ENCODE data around the gene PACSIN2.

Gene PACSIN2

GRCh38 chr22:42922374-42923191, 92.4 kb downstream of the PACSIN2 start:
- Histone ChIP-seq H4K20me1 (ENCODE audit: insufficient read depth, low read length) (no peaks in the 10 kb centered on the region), H3K4me3 (ENCODE audit: low read length) (no peak overlapping the region), H3K9me3 (replicated peaks; ENCODE audit: insufficient read depth, low read length) (no peaks in the 10 kb centered on the region), H3K4me2 (ENCODE audit: low read depth, low read length) (no peak overlapping the region), H3K27me3 (replicated peaks; ENCODE audit: insufficient read depth, low read length) (no peaks in the 10 kb centered on the region), H3K27ac (ENCODE audit: low read length) (no peak overlapping the region), H3K36me3 (replicated peaks; ENCODE audit: insufficient read depth, low read length) (no peaks in the 10 kb centered on the region), H3K9me2 (replicated peaks; ENCODE audit: insufficient read depth, low read length) (no peaks in the 10 kb centered on the region), H3K4me1 (ENCODE audit: low read length) (no peaks in the 10 kb centered on the region), H3K9ac (ENCODE audit: low read length) (no peak overlapping the region), H2AFZ (ENCODE audit: low read length) (no peak overlapping the region), H3F3A (ENCODE audit: insufficient read depth, low read length) (no peaks in the 10 kb centered on the region), H3K79me2 (ENCODE audit: low read length) (no peaks in the 10 kb centered on the region; the same call in 1 of the 2 replicates)
- DNase-seq: no peak
- TF ChIP-seq EZH2 (optimal IDR thresholded peaks at IDR 0.05; ENCODE audit: low read depth, low read length) (no peak), CTCF (IDR thresholded peaks at IDR 0.05; ENCODE audit: low read length) (no peak), EZH2phosphoT487 (IDR thresholded peaks at IDR 0.05; ENCODE audit: low read length) (no peak)

GRCh38 chr22:42920101-42920820, 94.7 kb downstream of the PACSIN2 start:
- DNase-seq: no peak
- Histone ChIP-seq H3K4me1 (ENCODE audit: low read length) (no peaks in the 10 kb centered on the region), H3K27ac (ENCODE audit: low read length) (no peak overlapping the region), H3K79me2 (ENCODE audit: low read length) (no peaks in the 10 kb centered on the region; the same call in 1 of the 2 replicates), H3K4me2 (ENCODE audit: low read depth, low read length) (no peak overlapping the region), H3K9ac (ENCODE audit: low read length) (no peak overlapping the region), H3K36me3 (replicated peaks; ENCODE audit: insufficient read depth, low read length) (no peaks in the 10 kb centered on the region), H3K27me3 (replicated peaks; ENCODE audit: insufficient read depth, low read length) (no peaks in the 10 kb centered on the region), H2AFZ (ENCODE audit: low read length) (no peak overlapping the region), H3K9me3 (replicated peaks; ENCODE audit: insufficient read depth, low read length) (no peaks in the 10 kb centered on the region), H4K20me1 (ENCODE audit: insufficient read depth, low read length) (no peaks in the 10 kb centered on the region), H3K4me3 (ENCODE audit: low read length) (no peak overlapping the region), H3K9me2 (replicated peaks; ENCODE audit: insufficient read depth, low read length) (no peaks in the 10 kb centered on the region), H3F3A (ENCODE audit: insufficient read depth, low read length) (no peaks in the 10 kb centered on the region)
- no peak for TF ChIP-seq EZH2phosphoT487 (IDR thresholded peaks at IDR 0.05; ENCODE audit: low read length)
- TF ChIP-seq CTCF (IDR thresholded peaks at IDR 0.05; ENCODE audit: low read length): no peak
- no peak for TF ChIP-seq EZH2 (optimal IDR thresholded peaks at IDR 0.05; ENCODE audit: low read depth, low read length)

- H3K36me3 ChIP-seq (replicated peaks; ENCODE audit: insufficient read depth, low read length): no peaks in the 10 kb centered on the region
- H3K9me3 ChIP-seq (replicated peaks; ENCODE audit: insufficient read depth, low read length): no peaks in the 10 kb centered on the region
- TF ChIP-seq CTCF (IDR thresholded peaks at IDR 0.05; ENCODE audit: low read length) (no peak), EZH2phosphoT487 (IDR thresholded peaks at IDR 0.05; ENCODE audit: low read length) (no peak), EZH2 (optimal IDR thresholded peaks at IDR 0.05; ENCODE audit: low read depth, low read length) (no peak)
- H4K20me1 ChIP-seq (ENCODE audit: insufficient read depth, low read length): no peaks in the 10 kb centered on the region
- H2AFZ ChIP-seq (ENCODE audit: low read length): no peak overlapping the region
- H3K9ac ChIP-seq (ENCODE audit: low read length): no peak overlapping the region
- H3K9me2 ChIP-seq (replicated peaks; ENCODE audit: insufficient read depth, low read length): no peaks in the 10 kb centered on the region
- no peaks in the 10 kb centered on the region for H3F3A ChIP-seq (ENCODE audit: insufficient read depth, low read length)
- no peaks in the 10 kb centered on the region for H3K4me1 ChIP-seq (ENCODE audit: low read length)
- no peaks in the 10 kb centered on the region; the same call in 1 of the 2 replicates for H3K79me2 ChIP-seq (ENCODE audit: low read length)
- H3K4me2 ChIP-seq (ENCODE audit: low read depth, low read length): no peak overlapping the region
- DNase-seq: no peak
- H3K4me3 ChIP-seq (ENCODE audit: low read length): no peak overlapping the region
- H3K27me3 ChIP-seq (replicated peaks; ENCODE audit: insufficient read depth, low read length): no peaks in the 10 kb centered on the region
- no peak overlapping the region for H3K27ac ChIP-seq (ENCODE audit: low read length)
Observed at GRCh38 chr22:42919199-42919598, 95.8 kb downstream of the PACSIN2 start.

Measured in MM.1S (cell line).